Stimulated activated naive CD8-positive, alpha-beta T cell treated with anti-CD3 and anti-CD28 coated beads, Interleukin-15, amount 100 ng/mL, for 72 hours (primary cell): ENCODE measurements around the gene CETN1.
A peak's percentile ranks its signal among the peaks of the same experiment; 100 is the strongest.

Experiments
- ATAC-seq: fragments of 150-1000 bp; cut with Tn5 transposase; 2 replicates; pipeline ENCODE4 v1.10.0; 2021; ENCODE audit warnings: mild to moderate bottlenecking, moderate library complexity
- DNase-seq, 2 donors: peaks; one replicate each; pipeline ENCODE4 v3.0.0; 2021 to 2022
- H3K27ac Mint-ChIP-seq, 2 donors: one replicate each; pipeline ENCODE4 v1.8.0; 2022; ENCODE audit warnings: mild to moderate bottlenecking in 2 of 2, mixed read lengths in 2 of 2, moderate library complexity in 2 of 2
- H3K27me3 Mint-ChIP-seq: one replicate; pipeline ENCODE4 v1.8.0; 2022; ENCODE audit warnings: mixed read lengths
- H3K4me1 Mint-ChIP-seq: one replicate; pipeline ENCODE4 v1.8.0; 2022; ENCODE audit warnings: mild to moderate bottlenecking, mixed read lengths
- H3K4me3 Mint-ChIP-seq, 2 donors: one replicate each; pipeline ENCODE4 v1.8.0; 2022; ENCODE audit warnings: mild to moderate bottlenecking in 2 of 2, mixed read lengths in 2 of 2, moderate library complexity in 1 of 2
- H3K9me3 Mint-ChIP-seq, 2 donors: one replicate each; pipeline ENCODE4 v1.8.0; 2022; ENCODE audit warnings: mixed read lengths in 2 of 2

CETN1 gene

GRCh38 chr18:607930-608329 is 27.8 kb downstream of the CETN1 start:
- Mint-ChIP-seq H3K4me3 (no peak overlapping the region), H3K27me3 (peaks cover 23% of the 10 kb centered on the region), H3K27ac (no peak overlapping the region), H3K4me1 (no peaks in the 10 kb centered on the region), H3K9me3 (no peaks in the 10 kb centered on the region)
- DNase-seq (no peak), ATAC-seq (no peak)

GRCh38 chr18:610214-610928 is 30.2 kb downstream of the CETN1 start:
- H3K4me1 Mint-ChIP-seq: no peaks in the 10 kb centered on the region
- H3K27ac Mint-ChIP-seq: peak overlapping the region in 1 of 2 donors; percentile 31
- no peak for DNase-seq
- no peaks in the 10 kb centered on the region for H3K9me3 Mint-ChIP-seq
- H3K4me3 Mint-ChIP-seq: no peak overlapping the region
- ATAC-seq: no peak
- H3K27me3 Mint-ChIP-seq: peaks cover 10% of the 10 kb centered on the region

GRCh38 chr18:612156-612555 is 32.0 kb downstream of the CETN1 start:
- no peak overlapping the region for H3K27ac Mint-ChIP-seq
- no peaks in the 10 kb centered on the region for H3K27me3 Mint-ChIP-seq
- no peaks in the 10 kb centered on the region for H3K4me1 Mint-ChIP-seq
- H3K9me3 Mint-ChIP-seq: no peaks in the 10 kb centered on the region
- no peak overlapping the region for H3K4me3 Mint-ChIP-seq
- no peak for DNase-seq
- no peak for ATAC-seq

- Mint-ChIP-seq H3K9me3 (no peaks in the 10 kb centered on the region), H3K4me3 (no peak overlapping the region), H3K27me3 (no peaks in the 10 kb centered on the region), H3K4me1 (no peaks in the 10 kb centered on the region), H3K27ac (no peak overlapping the region)
- DNase-seq (no peak), ATAC-seq (no peak)
Measured at GRCh38 chr18:614193-614592, 34.0 kb downstream of the CETN1 start.

GRCh38 chr18:615092-615521 is 34.9 kb downstream of the CETN1 start:
- Mint-ChIP-seq H3K9me3 (no peaks in the 10 kb centered on the region), H3K27me3 (no peaks in the 10 kb centered on the region), H3K4me1 (no peaks in the 10 kb centered on the region), H3K4me3 (no peak overlapping the region), H3K27ac (no peak overlapping the region)
- ATAC-seq (no peak), DNase-seq (no peak)

GRCh38 chr18:615773-616172 is 35.6 kb downstream of the CETN1 start:
- ATAC-seq (no peak), DNase-seq (no peak)
- no peaks in the 10 kb centered on the region for H3K27me3 Mint-ChIP-seq
- no peaks in the 10 kb centered on the region for H3K4me1 Mint-ChIP-seq
- H3K4me3 Mint-ChIP-seq: no peak overlapping the region
- no peak overlapping the region for H3K27ac Mint-ChIP-seq
- H3K9me3 Mint-ChIP-seq: no peaks in the 10 kb centered on the region

- no peak overlapping the region for H3K4me3 Mint-ChIP-seq
- DNase-seq: no peak
Measured at GRCh38 chr18:616380-616995, 36.3 kb downstream of the CETN1 start.

GRCh38 chr18:617970-618504 is 37.9 kb downstream of the CETN1 start:
- Mint-ChIP-seq H3K27me3 (no peaks in the 10 kb centered on the region), H3K4me3 (no peak overlapping the region), H3K4me1 (no peaks in the 10 kb centered on the region), H3K9me3 (no peaks in the 10 kb centered on the region), H3K27ac (no peak overlapping the region)
- ATAC-seq: no peak
- DNase-seq: no peak

More at GRCh38 chr18:616380-616995, 36.3 kb downstream of the CETN1 start:
- H3K27me3 Mint-ChIP-seq: no peaks in the 10 kb centered on the region
- ATAC-seq: peak; percentile 53
- no peaks in the 10 kb centered on the region for H3K9me3 Mint-ChIP-seq
- H3K4me1 Mint-ChIP-seq: no peaks in the 10 kb centered on the region
- no peak overlapping the region for H3K27ac Mint-ChIP-seq

GRCh38 chr18:618618-619017 is 38.4 kb downstream of the CETN1 start:
- ATAC-seq (no peak), DNase-seq (no peak)
- H3K9me3 Mint-ChIP-seq: no peaks in the 10 kb centered on the region
- no peaks in the 10 kb centered on the region for H3K27me3 Mint-ChIP-seq
- H3K27ac Mint-ChIP-seq: no peak overlapping the region
- no peak overlapping the region for H3K4me3 Mint-ChIP-seq
- H3K4me1 Mint-ChIP-seq: no peaks in the 10 kb centered on the region

GRCh38 chr18:621291-622043 is 41.3 kb downstream of the CETN1 start:
- DNase-seq (no peak), ATAC-seq (no peak)
- Mint-ChIP-seq H3K4me1 (no peaks in the 10 kb centered on the region), H3K27ac (no peak overlapping the region), H3K27me3 (no peaks in the 10 kb centered on the region), H3K9me3 (no peaks in the 10 kb centered on the region), H3K4me3 (no peak overlapping the region)

- H3K9me3 Mint-ChIP-seq: no peaks in the 10 kb centered on the region
- ATAC-seq (no peak), DNase-seq (no peak)
- H3K27ac Mint-ChIP-seq: no peak overlapping the region
- no peaks in the 10 kb centered on the region for H3K4me1 Mint-ChIP-seq
- no peak overlapping the region for H3K4me3 Mint-ChIP-seq
- H3K27me3 Mint-ChIP-seq: no peaks in the 10 kb centered on the region
Measured at GRCh38 chr18:622289-622688, 42.1 kb downstream of the CETN1 start.

GRCh38 chr18:623761-624620 is 43.8 kb downstream of the CETN1 start:
- Mint-ChIP-seq H3K9me3 (no peaks in the 10 kb centered on the region), H3K4me1 (no peaks in the 10 kb centered on the region), H3K27ac (no peak overlapping the region), H3K27me3 (no peaks in the 10 kb centered on the region), H3K4me3 (no peak overlapping the region)
- DNase-seq (peak; percentile 50 to 59), ATAC-seq (peak; percentile 82)

- H3K27me3 Mint-ChIP-seq: no peaks in the 10 kb centered on the region
- no peak for ATAC-seq
- H3K4me1 Mint-ChIP-seq: peaks cover 6% of the 10 kb centered on the region
- no peak for DNase-seq
- H3K9me3 Mint-ChIP-seq: peaks cover 0 to 5% of the 10 kb centered on the region in 2 donors
- H3K4me3 Mint-ChIP-seq: no peak overlapping the region
- no peak overlapping the region for H3K27ac Mint-ChIP-seq
Measured at GRCh38 chr18:627231-627630, 47.1 kb downstream of the CETN1 start.

GRCh38 chr18:629269-630150 is 49.3 kb downstream of the CETN1 start:
- ATAC-seq (peak; percentile 35), DNase-seq (no peak)
- Mint-ChIP-seq H3K27me3 (no peaks in the 10 kb centered on the region), H3K27ac (peak overlapping the region in 1 of 2 donors; percentile 38), H3K9me3 (peaks cover 0 to 5% of the 10 kb centered on the region in 2 donors), H3K4me1 (peaks cover 6% of the 10 kb centered on the region), H3K4me3 (no peak overlapping the region)
